HG02981 (cell line): ENCODE data around the gene LETMD1.
A peak's percentile ranks its signal among the peaks of the same experiment; 100 is the strongest.

Experiments
- ATAC-seq: cut with Tn5 transposase; IDR thresholded peaks from one replicate; pipeline ENCODE4 v1.9.1; 2021; ENCODE audit warnings: mild to moderate bottlenecking, moderate library complexity; ENCODE audit not compliant: unreplicated experiment

Gene LETMD1

DNA sequence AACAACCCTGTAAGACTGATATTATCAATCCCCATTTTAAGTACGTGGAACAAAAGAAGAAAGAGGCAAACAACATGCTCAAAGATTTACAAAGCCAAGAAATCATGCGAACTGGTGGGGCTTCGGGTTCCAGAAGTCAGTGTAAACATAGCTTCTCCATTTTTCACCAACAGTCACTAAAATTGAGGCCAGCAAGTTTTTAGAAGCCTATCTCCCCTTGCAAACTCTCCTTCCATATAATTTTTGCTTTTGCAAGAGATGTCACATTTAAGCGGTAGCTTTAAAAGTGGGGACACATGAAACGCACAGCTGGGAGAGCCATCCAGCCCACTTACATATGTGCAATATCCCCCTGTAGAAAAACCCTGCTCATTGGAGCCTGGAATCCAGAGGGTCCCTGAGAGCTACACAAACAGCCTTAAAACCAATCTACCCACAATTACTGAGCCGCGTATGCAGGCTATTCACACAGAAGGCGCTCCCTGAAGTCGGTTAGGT, 22.7 kb upstream of the LETMD1 start:
- ATAC-seq: no peak

DNA sequence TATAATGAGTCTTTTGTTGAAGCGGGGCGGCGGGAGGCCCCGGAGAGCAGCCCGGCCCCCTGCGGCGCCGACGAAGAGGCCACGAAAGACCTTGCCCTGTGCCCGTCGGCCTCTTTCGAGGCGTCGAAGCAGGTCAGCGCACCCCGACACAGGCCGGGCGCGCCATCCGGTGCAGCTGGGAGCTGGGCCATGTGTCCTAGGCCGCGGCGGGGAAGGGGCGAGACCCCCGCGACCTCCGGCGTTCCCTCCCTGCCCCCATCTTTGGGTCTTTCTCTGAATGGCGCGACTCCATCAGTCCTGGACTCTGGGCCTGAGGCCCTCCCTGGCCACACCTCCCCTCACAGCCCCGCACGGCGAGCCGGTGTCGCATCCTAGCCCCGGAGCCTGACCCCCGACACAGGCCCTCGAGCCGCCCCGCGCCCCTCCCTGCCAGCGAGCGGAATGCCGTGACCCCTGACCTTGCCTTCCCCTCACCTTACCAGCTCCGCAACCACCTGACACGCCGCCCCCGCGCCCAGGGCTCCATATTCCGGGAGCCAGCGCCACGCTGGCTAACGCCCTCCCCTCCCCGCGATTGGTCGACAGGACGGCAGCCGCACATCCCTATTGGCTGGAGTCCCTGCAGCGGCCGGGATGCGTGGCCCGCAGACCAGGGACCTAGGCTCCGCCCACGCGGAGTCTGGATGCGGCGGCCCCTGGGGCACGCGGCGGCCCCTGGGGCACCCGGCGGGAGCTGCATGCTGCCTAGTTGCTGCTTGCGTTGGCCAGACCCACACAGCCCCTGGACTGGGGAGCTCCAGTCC, 22.1 kb upstream of the LETMD1 start, which contains the start of gene SLC11A2:
Gene SLC11A2, minus strand, starts transcription at position 549 of the 803 bp plus-strand sequence. CDS start 15,656 bp downstream, outside the sequence.
- peak; percentile 86 for ATAC-seq

DNA sequence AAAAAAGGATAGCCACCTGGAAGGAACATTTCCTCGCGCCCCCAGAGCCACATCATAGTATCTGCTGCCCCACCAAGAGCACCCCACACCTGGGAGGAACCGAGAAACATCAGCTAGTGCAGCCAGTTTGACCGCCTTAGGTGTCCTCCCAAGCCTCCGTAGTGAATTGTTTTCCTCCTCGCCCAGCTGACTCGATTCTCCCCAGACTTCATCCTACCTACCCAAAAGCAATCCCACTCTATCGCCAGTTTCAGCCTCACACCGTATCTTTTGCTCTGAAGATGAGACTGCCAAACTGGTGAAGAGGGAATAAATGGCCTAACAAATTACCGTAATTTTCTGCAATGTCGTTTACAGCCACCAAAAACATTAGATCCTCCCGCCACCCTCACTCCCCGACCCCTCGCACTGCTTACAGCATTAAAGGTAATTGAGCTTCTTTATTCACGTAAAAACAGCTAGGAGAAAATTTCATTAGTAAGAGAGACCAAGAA, 20.7 kb upstream of the LETMD1 start:
- no peak for ATAC-seq

DNA sequence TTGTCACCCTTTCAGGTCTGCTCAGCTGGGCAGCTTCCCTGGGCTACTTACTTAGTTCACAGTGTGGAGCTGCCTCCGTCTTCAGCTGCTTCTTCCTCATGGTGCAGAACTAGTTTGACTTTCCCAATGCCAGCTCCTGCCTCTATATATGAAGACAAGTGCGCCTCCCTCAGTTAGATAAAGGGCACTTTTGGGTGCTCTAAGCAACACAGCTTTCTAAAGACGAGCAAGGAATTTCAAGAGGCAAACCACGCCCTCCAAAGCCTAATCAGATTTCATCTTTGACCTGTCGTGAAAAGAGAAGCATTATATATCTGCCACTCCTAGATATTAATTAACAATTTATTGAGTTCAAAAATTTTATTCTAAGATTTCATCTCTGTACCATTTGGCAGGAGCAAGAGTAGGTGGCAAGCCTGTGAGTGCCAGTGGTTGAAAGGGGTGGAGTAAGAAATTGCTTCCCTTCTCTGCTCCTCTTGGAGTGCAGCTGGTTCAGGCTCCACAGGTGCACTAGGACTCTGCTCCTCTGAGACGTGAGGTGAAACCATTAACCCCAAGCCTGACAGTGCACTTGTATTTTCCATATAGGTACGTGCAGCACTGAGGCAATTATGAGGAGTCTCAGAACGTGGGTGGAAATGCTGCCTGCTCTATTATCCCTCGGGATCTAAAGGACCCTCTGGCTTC, 19.9 kb upstream of the LETMD1 start:
- ATAC-seq: no peak

DNA sequence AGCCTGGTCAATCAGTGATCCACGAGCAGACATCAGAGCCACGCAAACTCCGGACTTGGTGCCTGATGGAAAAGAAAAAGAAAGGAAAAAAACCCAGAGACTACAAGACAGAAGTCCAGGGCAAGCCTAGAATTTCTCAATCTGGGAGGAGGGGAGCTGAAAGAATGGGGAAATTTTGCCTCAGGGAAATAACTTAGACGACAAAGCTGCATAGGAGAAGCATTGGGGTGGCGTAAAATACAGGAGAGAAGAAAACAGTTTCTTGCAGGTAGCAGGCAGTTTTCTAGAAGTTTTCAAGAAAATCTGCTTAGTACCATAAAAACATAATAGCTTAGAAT, 19.3 kb upstream of the LETMD1 start:
- ATAC-seq: no peak

DNA sequence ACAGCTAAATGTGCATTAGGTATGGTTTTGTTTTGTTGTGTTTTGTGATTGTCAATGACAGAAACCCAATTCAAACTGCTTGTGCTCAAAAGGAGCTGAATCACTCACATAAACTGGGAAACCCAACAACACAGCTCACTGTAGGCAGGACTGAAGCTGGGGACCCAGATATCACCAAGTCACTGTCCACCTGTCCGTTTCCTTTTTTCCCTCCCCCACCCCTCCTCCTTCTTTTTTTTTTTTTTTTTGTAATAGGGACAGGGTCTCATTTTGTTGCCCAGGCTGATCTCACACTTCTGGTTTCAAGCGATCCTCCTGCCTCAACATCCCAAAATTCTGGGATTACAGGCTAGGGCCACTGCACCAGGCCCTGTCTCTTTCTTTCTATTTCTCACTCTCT, 15.1 kb upstream of the LETMD1 start:
- no peak for ATAC-seq

DNA sequence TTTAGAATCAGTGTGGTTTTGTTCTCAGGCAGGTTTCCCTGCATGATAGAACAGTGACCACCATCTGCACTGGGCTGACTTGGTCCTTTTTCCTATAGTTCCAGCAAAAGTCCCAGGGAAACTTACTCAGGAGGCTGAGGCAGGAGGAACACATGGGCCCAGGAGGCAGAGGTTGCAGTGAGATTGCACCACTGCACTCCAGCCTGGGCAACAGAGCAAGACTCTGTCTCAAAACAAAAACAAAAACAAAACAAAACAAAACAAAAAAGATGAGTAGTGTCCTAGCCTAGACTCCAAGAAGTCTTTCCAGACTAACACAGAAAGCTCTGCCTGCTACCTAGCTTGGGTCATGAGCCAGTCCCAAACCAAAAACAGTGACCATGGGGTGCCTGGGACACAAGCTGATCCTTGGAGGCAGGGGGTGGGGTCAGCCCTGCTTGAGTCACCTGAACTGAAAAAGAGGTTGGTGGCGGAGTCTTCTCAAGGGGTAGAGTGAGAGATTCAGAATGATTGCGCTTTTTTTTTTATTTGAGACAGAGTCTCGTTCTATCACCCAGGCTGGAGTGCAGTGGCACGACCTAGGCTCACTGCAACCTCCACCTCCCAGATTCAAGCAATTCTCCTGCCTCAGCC, 14.6 kb upstream of the LETMD1 start:
- ATAC-seq: no peak

DNA sequence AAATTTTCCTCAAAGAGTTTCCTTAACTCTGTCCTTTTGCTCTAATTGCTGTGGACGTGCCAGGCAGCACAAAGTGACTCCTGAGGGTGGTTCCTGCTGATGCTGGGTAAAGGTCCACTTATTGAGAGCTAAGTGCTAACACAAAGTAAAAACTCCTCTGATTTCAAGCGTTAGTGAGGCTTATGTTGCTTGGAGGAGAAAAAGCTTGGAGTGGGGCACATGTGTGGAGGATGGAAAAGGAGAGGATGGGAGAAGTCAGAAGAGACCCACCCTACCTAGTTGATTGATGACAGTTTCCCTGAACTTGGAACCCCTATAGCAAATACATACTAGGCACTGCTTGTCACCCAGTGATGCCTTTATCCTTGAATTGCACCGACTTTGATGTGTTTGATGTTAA, 11.8 kb upstream of the LETMD1 start:
- ATAC-seq: no peak

DNA sequence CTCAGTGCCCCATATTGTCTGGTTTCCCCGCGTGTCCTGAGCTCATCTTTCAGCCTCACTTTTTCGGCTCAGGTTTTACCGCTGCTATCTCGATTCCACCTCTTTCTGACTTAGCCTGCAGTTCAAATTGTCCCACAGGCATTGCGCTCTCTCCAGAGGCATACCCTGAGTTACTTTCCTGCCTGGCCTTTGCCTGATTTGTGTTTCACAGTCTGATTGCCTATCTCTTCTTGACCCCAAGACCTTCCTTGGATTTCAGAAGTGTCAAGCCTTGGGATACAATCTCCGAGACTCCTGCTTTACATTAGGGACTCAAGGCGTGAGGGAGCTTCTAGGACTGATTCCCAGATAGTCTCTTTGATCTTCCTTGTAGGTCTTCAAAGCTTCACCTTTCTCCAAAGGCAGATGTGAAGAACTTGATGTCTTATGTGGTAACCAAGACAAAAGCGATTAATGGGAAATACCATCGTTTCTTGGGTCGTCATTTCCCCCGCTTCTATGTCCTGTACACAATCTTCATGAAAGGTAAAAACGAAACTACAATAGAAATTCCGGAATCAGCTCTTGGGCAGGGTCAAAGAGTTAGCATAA, 629 bp downstream of the LETMD1 start:
- ATAC-seq: no peak

DNA sequence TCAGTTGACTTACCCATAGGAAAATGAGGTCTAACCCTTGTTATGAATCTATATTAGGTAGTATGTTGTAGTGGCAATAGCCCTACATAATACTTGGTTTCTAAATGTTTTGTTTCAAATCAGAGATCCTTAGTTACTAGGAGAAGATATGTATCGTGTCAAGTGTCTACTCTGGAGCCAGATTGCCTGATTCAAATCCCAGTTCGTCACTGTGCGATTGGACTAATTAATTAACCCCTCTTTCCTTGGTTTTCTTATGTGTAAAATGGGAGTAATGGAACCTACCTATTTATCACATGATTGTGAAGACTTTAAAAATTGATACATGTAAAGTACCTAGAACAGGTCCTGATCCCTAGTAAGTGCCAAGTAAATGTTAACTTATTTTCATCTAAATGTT, 1.4 kb downstream of the LETMD1 start:
- no peak for ATAC-seq

DNA sequence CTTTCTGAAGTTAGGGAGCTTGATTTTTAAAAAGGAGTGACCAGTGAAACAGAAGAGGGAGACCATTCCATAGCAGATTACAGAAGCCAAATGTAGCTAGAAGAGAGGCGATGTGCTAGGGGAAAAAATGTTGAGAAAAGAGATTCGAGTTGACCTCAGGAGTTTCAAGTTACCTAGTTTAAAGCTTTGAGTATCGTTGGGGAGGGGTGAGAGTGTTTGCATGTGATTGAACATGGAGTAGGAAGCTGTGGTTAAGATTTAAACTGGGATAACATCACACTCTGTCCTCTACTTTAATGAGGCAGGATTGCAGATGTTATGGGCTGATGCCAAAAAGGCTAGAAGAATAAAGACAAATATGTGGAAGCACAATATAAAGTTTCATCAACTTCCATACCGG, 3.7 kb downstream of the LETMD1 start:
- no peak for ATAC-seq

DNA sequence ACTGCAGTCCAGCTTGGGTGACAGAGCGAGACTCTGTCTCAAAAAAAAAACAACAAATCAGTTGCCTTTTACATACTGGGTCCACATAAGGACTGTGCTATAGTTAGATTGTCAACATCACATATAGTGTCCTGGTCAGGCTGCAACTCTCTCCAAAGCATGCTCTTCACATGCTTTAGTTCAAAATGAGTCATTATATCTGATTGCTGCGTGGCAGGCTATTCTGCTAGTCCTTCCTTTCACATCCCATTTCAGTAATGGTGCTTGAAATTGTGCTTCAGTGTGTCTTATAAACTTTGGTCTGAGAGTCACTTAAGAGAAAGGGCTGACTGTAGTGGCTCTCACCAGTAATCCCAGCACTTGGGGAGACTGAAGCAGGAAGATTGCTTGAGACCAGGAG, 6.9 kb downstream of the LETMD1 start:
- no peak for ATAC-seq

DNA sequence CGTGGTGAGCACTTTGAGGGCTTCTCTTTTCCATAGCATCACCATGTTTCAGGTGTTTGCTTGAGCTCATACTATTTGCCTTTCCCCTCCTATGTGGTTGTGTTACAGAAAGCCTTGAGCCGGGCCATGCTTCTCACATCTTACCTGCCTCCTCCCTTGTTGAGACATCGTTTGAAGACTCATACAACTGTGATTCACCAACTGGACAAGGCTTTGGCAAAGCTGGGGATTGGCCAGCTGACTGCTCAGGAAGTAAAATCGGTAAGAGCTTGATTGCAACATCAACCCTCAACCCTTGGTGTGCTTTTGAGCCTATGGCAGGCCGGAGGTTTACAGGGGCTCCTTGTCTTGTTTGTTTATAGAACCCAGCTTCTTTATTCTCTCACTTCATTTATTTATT, 8.1 kb downstream of the LETMD1 start:
- no peak for ATAC-seq

DNA sequence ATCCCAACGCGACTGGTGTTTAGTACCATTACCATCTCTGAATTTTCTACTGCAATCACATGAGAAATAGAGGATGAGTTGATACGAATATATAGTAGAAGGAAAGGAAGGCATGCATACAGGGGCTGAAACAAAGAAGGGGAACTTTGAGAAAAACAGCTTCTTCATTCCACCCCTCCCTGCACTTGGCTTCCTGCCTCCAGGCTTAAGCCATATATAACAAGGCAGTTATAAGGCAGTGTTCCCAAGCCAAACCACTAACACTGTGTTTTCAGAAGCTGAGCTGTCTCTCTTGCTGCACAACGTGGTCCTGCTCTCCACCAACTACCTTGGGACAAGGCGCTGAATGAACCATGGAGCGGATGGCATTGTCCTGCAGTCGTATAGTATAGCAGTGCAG, 11.0 kb downstream of the LETMD1 start:
- no peak for ATAC-seq

DNA sequence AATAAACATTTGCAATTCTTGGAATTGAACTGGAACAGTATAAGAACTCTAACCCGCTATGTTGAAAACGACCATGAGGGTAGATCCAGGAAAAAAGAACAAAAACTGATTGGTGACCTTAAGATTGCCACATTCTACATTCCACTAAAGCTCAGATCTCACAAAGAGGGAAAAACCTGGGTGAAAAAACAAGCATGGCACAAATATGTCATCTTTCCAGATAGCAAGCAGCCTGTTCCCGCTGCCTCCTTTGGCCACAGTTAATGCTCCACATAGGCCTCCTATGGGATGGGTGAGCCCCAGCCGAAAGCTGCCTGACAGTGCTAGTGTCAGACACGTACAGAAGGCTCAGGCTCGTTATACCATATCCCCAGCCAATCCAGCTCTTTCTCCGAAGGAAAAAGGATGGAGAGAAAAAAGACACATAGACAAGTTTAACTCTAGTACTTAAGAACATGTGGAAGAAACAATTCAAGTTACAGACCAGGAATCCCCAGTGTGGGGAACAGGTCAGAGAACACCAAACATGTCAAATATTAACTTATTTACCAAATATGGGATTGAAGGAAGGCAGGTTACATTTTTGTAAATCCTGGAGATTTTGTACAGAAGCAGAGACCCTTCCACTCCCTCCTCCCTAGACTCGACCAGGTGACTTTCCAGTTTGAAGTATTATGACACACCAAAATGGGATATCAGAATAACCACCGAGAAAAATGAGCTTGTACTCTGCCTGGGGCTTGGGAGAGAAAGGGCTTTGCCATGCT, 14.7 kb downstream of the LETMD1 start:
- no peak for ATAC-seq

DNA sequence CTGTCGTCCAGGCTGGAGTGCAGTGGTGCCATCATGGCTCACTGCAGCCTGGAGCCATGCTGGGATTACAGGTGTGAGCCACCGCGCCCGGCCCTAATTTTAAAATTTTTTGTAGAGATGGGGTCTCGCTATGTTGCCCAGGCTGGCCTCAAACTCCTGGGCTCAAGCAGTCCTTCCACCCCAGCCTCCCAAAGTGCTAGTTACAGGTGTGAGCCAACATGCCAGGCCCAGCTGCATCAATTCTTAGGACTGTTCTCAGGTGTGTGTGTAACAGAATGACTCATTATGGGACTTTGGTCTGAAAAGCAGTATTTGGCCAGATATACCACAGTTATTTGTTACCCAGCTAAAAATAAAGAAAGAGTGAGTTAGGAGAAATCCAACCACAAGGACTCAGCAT, 17.4 kb downstream of the LETMD1 start:
- ATAC-seq: no peak

DNA sequence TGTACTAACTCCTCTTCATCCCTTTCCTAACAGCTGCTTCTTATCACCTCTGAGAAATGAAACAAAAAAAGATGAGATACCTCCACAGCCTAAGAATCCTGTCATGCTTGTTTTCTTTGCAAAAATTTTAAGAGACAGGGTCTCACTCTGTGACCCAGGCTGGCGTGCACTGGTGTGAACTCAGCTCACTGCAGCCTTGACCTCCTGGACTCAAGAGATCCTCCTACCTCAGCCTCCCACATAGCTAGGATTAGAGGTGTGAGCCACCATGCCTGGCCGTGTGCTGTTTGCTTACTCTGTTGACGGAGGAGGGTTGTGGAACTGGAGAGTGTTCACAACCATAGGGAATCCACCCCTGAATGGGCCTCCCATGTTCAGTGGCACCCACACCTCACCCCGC, 19.1 kb downstream of the LETMD1 start:
- no peak for ATAC-seq

DNA sequence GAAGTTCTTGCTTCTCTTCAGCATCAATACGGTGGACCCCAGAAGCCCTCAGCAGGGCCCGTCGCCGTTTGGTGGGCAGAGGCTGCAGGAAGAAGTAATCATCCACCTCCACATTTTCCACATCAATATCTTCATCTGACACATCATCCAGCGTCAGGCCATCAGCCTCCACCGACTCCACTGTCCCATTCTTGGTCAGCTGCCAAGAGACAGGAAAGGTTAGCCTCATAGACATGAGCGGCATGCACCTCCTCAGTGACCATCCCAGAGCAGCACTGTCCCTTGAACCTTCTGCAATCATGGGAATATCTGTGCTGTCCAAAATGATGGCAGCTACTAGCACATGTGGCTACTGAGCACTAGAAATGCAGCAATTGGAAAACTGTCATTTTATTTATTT, 19.6 kb downstream of the LETMD1 start:
- ATAC-seq: no peak

DNA sequence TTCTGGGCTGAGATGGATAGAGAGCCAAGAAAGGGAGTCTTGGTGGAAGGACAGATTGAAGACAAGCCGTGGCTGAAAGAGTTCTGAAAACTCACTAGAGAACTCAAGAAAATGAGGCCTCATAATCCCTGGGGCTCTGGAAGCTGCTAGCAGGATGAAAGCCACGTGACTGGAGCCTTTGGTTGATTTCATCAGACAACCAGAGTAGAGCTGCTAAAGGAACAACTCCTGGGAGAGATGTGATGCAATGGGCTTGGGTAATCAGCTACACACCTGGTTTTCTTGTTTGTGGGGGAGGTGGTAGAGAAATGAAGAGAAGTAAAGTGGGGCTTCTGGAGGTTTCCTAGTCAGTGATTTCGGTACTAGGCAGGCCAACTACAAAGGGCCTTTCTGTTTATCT, 21.9 kb downstream of the LETMD1 start:
- ATAC-seq: no peak

DNA sequence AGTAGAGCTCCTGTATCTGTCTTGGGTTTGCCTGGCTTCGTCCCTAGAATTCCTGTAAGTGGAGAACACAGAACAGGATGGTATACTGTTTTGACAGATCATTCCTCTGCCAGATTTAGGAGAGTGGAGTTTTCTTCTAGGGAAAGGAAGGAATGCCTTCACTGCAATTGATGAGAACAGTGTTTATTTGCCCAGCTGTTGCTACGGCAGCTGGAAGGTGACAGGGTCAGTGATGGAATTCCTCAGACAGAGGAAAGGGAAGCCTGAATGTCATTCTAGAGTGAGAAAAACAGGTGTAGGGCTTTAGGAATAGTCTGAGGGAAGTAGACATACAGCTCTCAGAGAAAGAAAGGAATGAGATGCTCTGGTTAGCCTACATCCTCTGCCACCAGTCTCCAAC, 23.5 kb downstream of the LETMD1 start:
- no peak for ATAC-seq

DNA sequence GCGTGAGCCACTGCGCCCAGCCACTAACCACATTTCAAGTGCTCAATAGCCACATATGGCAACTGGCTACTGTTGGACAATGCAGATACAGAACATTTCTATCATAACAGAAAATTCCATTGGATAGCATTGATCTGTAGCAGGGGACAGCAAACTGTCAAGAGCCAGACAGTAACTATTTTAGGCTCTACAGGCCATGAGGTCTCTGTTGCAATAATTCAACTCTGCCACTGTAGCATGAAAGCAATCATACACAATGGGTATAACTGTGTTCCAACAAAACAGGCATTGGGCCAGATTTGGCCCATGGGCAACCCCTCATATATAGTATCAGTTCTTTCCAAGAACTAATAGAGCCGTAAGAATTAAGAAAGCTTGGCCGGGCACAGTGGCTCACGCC, 27.3 kb downstream of the LETMD1 start:
- no peak for ATAC-seq
